ENCODE data around the gene EFCAB13. TPM values are rescaled to one million over a fixed set of nuclear protein-coding genes. Genes with fewer than 3 reads are reported as not detected.
"Not testable (repeated sequence)": the region's sequence is repeated elsewhere in the genome, so short reads cannot be mapped to it uniquely, and the experiment has no call there.

The EFCAB13 gene
- total and polyA plus RNA-seq, 12 donors: 1.1 to 7.5 (median 3.4) TPM

GRCh38 chr17:47413872-47414271 lies 90.1 kb downstream of the EFCAB13 start:
- H3K4me1 ChIP-seq (replicated peaks in 1 of 2): no peaks in the 10 kb centered on the region
- intact Hi-C loops (cut with DNase I): no loop called here
- H3K27ac ChIP-seq: no peak overlapping the region
- no peaks in the 10 kb centered on the region for H3K27me3 ChIP-seq
- no peaks in the 10 kb centered on the region for H3K36me3 ChIP-seq (replicated peaks in 1 of 2)
- 95 to 98% (median 96%) methylated on average over 3 of the region's 3 CpGs for WGBS, 4 donors
- no peak for TF ChIP-seq POLR2A (IDR thresholded peaks at IDR 0.05)
- TF ChIP-seq, protein P1, sequence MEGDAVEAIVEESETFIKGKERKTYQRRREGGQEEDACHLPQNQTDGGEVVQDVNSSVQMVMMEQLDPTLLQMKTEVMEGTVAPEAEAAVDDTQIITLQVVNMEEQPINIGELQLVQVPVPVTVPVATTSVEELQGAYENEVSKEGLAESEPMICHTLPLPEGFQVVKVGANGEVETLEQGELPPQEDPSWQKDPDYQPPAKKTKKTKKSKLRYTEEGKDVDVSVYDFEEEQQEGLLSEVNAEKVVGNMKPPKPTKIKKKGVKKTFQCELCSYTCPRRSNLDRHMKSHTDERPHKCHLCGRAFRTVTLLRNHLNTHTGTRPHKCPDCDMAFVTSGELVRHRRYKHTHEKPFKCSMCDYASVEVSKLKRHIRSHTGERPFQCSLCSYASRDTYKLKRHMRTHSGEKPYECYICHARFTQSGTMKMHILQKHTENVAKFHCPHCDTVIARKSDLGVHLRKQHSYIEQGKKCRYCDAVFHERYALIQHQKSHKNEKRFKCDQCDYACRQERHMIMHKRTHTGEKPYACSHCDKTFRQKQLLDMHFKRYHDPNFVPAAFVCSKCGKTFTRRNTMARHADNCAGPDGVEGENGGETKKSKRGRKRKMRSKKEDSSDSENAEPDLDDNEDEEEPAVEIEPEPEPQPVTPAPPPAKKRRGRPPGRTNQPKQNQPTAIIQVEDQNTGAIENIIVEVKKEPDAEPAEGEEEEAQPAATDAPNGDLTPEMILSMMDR (IDR thresholded peaks at IDR 0.05): no peak
- no peak overlapping the region for H3K4me3 ChIP-seq
- no peak for DNase-seq
- H3K9me3 ChIP-seq (replicated peaks in 1 of 3): no peaks in the 10 kb centered on the region

DNA sequence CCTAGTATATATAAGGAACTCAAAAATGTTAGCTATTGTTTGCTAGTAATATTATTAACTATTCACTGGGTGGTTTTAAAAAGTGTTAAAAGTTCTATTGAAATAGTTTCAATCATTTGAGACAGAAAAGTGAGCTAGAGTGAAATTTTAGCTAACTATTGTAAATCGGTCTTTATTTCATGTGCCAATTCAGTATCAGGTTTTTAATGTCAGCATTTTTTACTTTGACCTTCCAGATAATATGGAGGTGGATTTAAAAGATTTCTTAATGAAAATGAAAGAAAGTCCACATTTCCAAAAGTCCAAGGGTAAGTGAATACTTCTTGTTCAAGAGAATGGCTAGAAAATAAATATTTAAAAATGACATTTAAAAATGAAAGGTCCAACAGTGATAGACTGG lies 90.9 kb downstream of the EFCAB13 start:
- Histone ChIP-seq H3K27ac (no peak overlapping the region), H3K4me3 (no peak overlapping the region), H3K9me3 (replicated peaks in 1 of 3) (no peaks in the 10 kb centered on the region), H3K36me3 (replicated peaks in 1 of 2) (no peaks in the 10 kb centered on the region), H3K4me1 (replicated peaks in 1 of 2) (no peaks in the 10 kb centered on the region), H3K27me3 (no peaks in the 10 kb centered on the region)
- intact Hi-C loops (cut with DNase I): no loop called here
- no peak for DNase-seq
- WGBS, 4 donors: 88 to 92% (median 92%) methylated on average over 1 of the region's 1 CpG
- TF ChIP-seq POLR2A (IDR thresholded peaks at IDR 0.05): no peak
- TF ChIP-seq, protein P1 (IDR thresholded peaks at IDR 0.05): no peak

GRCh38 chr17:47423406-47424295 lies 99.9 kb downstream of the EFCAB13 start:
- no peaks in the 10 kb centered on the region for H3K27me3 ChIP-seq
- peak in 5 of 7 donors; percentile 20 to 26 (median 22) for DNase-seq
- H3K4me3 ChIP-seq: peak overlapping the region in 2 of 4 donors; percentile 9 to 62
- peaks cover 0 to 11% of the 10 kb centered on the region in 2 donors for H3K4me1 ChIP-seq (replicated peaks in 1 of 2)
- H3K9me3 ChIP-seq (replicated peaks in 1 of 3): no peaks in the 10 kb centered on the region
- H3K36me3 ChIP-seq (replicated peaks in 1 of 2): no peaks in the 10 kb centered on the region
- TF ChIP-seq POLR2A (IDR thresholded peaks at IDR 0.05): no peak
- TF ChIP-seq, protein P1 (IDR thresholded peaks at IDR 0.05): no peak
- 4 to 19% (median 5%) methylated on average over 28 to 113 of the region's 113 CpGs for WGBS, 4 donors
- intact Hi-C loops (cut with DNase I): no loop called here
- H3K27ac ChIP-seq: no peak overlapping the region

DNA sequence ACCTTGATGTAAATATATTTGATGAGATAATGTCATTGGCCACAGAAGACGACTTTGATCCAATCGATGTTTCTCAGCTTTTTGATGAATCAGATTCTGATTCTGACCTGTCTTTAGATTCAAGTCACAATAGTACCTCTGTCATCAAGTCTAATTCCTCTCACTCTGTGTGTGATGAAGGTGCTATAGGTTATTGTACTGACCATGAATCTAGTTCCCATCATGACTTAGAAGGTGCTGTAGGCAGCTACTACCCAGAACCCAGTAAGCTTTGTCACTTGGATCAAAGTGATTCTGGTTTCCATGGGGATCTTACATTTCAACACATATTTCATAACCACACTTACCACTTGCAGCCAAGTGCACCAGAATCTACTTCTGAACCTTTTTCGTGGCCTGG lies 101.5 kb downstream of the EFCAB13 start:
- H3K36me3 ChIP-seq (replicated peaks in 1 of 2); H3K27me3 ChIP-seq; H3K9me3 ChIP-seq (replicated peaks in 1 of 3); intact Hi-C loops (cut with DNase I); H3K4me3 ChIP-seq; H3K27ac ChIP-seq; DNase-seq: not testable (repeated sequence)
- H3K4me1 ChIP-seq (replicated peaks in 1 of 2): peaks cover 0 to 11% of the 10 kb centered on the region in 2 donors
- WGBS, 4 donors: 91 to 98% (median 96%) methylated on average over 3 of the region's 3 CpGs

- intact Hi-C loops (cut with DNase I); H3K4me3 ChIP-seq; H3K27me3 ChIP-seq; H3K36me3 ChIP-seq (replicated peaks in 1 of 2); H3K27ac ChIP-seq; H3K9me3 ChIP-seq (replicated peaks in 1 of 3); DNase-seq: not testable (repeated sequence)
- 94 to 98% (median 97%) methylated on average over 3 of the region's 3 CpGs for WGBS, 4 donors
- peaks cover 0 to 11% of the 10 kb centered on the region in 2 donors for H3K4me1 ChIP-seq (replicated peaks in 1 of 2)
Measured at GRCh38 chr17:47425887-47426635, 102.3 kb downstream of the EFCAB13 start.

Data from adrenal gland (tissue), 12 donors.